ENCODE data around the gene FXYD4. TPM values are rescaled to one million over a fixed set of nuclear protein-coding genes. Genes with fewer than 3 reads are reported as not detected.
"Not testable (repeated sequence)": the region's sequence is repeated elsewhere in the genome, so short reads cannot be mapped to it uniquely, and the experiment has no call there.

Gene FXYD4
- total RNA-seq, 2 donors from 2014 or later: not detected

DNA sequence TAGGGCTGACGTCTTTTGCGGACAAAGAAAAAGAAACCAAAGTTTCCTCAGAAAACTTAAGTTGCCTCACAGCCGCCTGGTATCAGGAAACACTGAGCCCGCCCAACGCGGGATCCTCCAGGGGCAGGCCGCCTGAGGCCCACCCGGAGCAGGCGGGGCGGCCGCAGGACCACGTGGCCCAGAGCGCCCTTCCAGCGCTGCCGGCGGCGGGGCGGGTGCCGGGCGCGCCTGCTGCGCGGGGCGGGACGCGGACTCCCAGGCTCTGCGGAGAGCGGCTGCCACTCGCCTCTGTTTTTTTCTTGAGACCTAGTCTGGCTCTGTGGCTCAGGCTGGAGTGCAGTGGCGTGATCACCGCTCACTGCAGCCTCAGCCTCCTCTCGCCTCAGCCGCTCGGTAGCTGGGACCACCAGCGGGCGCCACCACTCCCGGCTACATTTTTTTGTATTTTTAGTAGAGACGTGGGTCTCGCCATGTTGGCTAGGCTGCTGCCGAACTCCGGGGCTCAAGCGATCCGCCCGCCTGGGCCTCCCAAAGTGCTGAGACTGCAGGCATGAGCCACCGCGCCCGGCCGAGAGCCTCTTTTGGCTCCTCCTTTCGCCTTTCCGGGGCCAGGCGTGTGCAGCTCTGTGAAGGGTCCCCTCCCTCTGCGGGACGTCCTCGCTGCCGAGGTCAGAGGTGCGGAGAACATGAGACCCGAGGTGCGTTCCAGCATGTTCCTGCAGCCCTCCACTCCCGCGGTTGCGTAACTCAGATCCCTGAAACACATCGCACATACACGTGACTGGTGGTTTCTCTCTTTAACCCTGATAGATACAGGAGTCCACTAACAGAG is 49.1 kb downstream of the FXYD4 start:
- Mint-ChIP-seq H3K4me1 (peaks cover 8% of the 10 kb centered on the region), H3K4me3 (peak overlapping the region; percentile 95)
- ATAC-seq (replicated peaks): peak; percentile 90

DNA sequence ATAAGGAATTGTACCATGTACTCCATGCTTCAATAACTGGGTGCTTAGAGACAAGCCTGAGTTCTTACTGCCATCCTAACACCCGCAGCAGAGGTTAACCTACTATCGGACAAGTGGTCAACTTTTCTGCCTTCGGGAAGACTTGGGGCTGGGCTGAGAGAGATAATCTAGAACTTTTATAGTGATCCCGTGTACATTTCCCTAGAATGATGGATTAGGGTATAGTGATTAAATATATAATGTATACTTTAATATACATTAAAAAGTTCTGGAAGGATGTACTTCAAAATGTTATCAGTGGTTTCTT is 49.7 kb downstream of the FXYD4 start:
- no peak for ATAC-seq (replicated peaks)
- Mint-ChIP-seq H3K9me3 (no peaks in the 10 kb centered on the region), H3K4me1 (peaks cover 8% of the 10 kb centered on the region), H3K27ac (peak overlapping the region; percentile 94), H3K4me3 (peak overlapping the region; percentile 95), H3K27me3 (no peaks in the 10 kb centered on the region), H3K36me3 (ENCODE audit: low read depth) (no peaks in the 10 kb centered on the region)

More for the DNA sequence above, 49.1 kb downstream of the FXYD4 start:
- Mint-ChIP-seq H3K27ac (peak overlapping the region; percentile 94), H3K27me3 (no peaks in the 10 kb centered on the region), H3K9me3 (no peaks in the 10 kb centered on the region), H3K36me3 (ENCODE audit: low read depth) (no peaks in the 10 kb centered on the region)

DNA sequence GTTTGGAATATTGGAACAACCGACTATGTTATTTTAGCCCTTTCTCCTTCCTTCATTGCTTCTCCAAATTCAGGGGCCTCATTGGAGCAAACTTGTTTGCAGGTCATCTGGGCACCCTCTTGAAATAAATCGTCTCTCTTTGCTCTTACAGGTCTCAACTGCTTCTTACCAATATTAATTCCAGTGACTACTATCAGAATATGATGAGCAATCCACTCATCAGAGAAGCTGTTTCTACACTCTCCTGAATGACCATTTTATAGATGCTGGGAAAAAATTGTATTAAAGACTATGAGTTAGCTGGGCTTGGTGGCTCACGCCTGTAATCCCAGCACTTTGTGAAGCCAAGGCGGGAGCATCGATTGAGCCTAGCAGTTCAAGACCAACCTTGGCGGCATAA is 50.1 kb downstream of the FXYD4 start:
- Mint-ChIP-seq H3K4me3 (peak overlapping the region; percentile 95), H3K36me3 (ENCODE audit: low read depth) (no peaks in the 10 kb centered on the region), H3K4me1 (peaks cover 8% of the 10 kb centered on the region), H3K27me3 (no peaks in the 10 kb centered on the region), H3K9me3 (no peaks in the 10 kb centered on the region), H3K27ac (peak overlapping the region; percentile 94)
- ATAC-seq (replicated peaks): no peak

DNA sequence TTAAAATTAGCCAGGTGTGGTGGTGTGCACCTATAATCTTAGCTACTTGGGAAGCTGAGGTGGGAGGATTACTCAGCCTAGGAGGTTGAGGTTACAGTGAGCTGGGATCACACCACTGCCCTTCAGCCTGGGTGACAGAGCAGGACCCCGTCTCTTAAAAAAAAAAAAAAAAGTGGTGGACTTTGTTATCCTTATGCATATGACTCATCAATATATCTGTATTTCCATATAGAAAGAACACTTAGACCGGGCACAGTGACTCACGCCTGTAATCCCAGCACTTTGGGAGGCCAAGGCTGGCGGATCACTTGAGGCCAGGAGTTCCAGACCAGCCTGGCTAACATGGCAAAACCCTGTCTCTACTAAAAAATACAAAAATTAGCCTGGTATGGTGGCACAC is 50.5 kb downstream of the FXYD4 start:
- H3K4me3 Mint-ChIP-seq: peak overlapping the region; percentile 95
- H3K36me3 Mint-ChIP-seq (ENCODE audit: low read depth); H3K27me3 Mint-ChIP-seq; H3K4me1 Mint-ChIP-seq; ATAC-seq (replicated peaks); H3K9me3 Mint-ChIP-seq: not testable (repeated sequence)
- peak overlapping the region; percentile 94 for H3K27ac Mint-ChIP-seq

DNA sequence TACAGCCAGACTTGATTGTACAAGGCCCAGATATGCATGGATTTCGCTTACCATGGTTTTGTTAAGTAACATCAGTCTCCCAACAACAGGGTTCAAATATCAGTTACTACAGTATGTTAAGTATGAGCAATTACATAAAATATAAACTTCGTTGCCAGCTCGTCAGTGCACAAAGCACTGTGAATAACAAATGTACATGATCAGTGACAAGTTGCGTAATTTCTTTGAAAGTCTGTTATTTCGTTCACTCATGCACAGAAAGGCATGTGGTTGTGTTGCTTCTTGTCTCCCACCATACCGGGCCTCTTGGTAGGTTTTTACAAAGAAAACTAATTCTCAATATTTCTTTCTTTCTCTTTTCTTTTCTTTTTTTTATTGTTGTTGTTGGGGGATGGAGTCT is 53.0 kb downstream of the FXYD4 start:
- H3K4me1 Mint-ChIP-seq: peaks cover 8% of the 10 kb centered on the region

More for the DNA sequence above, 53.0 kb downstream of the FXYD4 start:
- no peaks in the 10 kb centered on the region for H3K9me3 Mint-ChIP-seq
- no peak overlapping the region for H3K4me3 Mint-ChIP-seq
- no peaks in the 10 kb centered on the region for H3K36me3 Mint-ChIP-seq (ENCODE audit: low read depth)
- H3K27me3 Mint-ChIP-seq: no peaks in the 10 kb centered on the region
- no peak overlapping the region for H3K27ac Mint-ChIP-seq
- no peak for ATAC-seq (replicated peaks)

Other genes with a start within 250 kb of the FXYD4 start
- gene CSGALNACT2, start 233.2 kb upstream of the FXYD4 start, total RNA-seq: 10 to 100 TPM; 31.6 to 36.3 TPM
- gene RASGEF1A, start 104.6 kb upstream of the FXYD4 start, total RNA-seq: 1 to 10 TPM; 2.1 to 2.5 TPM
- 100 to 1,000 TPM; 306 to 483 TPM for gene HNRNPF, start 37.5 kb downstream of the FXYD4 start, total RNA-seq
- gene ZNF487, start 65.5 kb downstream of the FXYD4 start, total RNA-seq: 1 to 10 TPM; 2.5 to 2.9 TPM
- gene ZNF239, start 203.0 kb downstream of the FXYD4 start, total RNA-seq: 1 to 10 TPM; 1.0 to 1.8 TPM
- 1 to 10 TPM; 3.8 to 4.3 TPM for gene ZNF485, start 234.8 kb downstream of the FXYD4 start, total RNA-seq